HUDEP-2 (cell line): ENCODE data around the gene NOTCH3.

Experiments used
- DNase-seq, 76 experiments: peaks; one replicate each; lab custom pipeline; 2025; ENCODE audit not compliant: unreplicated experiment in 76 of 76; lab: John Stamatoyannopoulos, UW

The NOTCH3 gene

DNA sequence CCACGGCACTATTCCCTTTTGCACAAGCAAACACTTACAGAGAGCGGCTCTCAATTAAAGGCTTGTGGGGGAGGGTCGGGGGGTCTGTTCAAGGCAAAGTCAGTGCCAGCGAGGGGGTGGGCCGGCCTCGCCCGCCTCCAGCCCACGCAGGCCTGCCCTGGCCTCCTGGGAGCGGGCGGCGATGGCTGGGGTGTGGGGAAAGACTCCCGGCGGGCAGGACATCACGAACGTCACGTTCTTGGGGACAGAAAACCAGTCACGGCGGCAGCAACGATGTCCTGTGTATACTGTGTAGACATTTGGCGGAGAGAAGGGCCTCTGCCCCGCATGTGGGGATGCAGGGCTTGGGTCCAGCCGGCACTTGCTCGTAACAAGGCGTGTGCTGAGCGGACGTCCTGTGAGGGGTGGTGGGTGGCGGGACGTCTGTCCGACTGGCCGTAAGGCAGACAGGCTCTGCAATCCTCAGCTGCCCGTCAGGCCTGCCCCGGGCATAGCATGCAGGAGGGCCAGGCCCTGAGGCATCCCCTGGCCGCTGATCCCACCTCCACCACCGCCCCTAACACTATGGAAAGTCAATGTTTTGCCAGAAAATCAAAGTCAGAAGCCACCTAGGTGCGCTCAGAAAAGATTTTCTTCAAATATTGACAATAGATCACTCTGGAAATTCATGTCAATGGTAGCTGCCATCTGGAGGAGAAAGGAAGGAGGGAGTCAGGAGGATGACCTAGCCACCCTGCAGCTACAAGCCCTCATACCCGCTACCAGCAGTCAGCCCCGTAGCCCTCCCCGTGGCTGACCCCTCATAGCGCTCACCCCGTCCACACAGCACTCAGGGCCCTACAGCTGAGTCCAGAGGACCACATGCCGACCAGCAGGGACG is 37.2 kb upstream of the NOTCH3 start:
- no peak for DNase-seq

DNA sequence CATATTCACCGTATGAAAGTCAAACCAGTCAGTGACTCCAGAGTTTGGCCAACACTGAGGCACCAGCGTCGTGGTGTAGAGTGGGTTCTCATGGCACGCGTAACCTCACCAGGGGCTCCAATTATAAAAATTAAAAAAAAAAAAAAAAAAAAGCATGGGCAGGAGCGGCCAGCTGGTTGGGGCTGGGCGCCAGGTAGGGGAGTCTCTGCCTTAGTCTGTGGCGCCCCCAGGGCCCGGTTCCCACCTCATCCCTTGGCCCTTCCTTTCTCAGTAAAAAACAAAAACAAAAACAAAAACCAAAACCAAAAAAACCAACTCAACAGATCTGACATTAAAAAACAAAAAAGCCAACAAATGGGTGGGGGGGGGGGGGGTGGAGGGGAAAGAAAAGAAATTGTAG is 36.1 kb upstream of the NOTCH3 start:
- no peak for DNase-seq

DNA sequence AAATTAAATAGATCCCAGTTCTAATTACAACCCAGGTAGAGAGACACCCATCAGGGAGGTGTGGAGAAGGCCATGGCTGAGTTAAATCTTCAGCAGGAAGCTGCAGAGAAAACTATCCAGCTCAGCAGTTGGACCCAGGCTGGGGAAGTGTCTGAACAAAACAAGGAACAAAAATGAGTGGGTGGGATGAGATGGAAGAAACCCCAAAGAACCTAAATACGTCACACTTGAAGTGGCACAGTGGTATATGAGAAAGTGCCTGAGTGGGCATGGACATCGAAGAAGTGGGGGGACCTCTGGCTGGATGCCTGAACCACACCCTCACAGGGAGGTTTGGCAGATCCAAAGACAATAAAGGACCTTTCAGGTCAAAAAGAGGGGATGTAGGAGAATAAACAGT is 35.0 kb upstream of the NOTCH3 start:
- DNase-seq, result no peak

DNA sequence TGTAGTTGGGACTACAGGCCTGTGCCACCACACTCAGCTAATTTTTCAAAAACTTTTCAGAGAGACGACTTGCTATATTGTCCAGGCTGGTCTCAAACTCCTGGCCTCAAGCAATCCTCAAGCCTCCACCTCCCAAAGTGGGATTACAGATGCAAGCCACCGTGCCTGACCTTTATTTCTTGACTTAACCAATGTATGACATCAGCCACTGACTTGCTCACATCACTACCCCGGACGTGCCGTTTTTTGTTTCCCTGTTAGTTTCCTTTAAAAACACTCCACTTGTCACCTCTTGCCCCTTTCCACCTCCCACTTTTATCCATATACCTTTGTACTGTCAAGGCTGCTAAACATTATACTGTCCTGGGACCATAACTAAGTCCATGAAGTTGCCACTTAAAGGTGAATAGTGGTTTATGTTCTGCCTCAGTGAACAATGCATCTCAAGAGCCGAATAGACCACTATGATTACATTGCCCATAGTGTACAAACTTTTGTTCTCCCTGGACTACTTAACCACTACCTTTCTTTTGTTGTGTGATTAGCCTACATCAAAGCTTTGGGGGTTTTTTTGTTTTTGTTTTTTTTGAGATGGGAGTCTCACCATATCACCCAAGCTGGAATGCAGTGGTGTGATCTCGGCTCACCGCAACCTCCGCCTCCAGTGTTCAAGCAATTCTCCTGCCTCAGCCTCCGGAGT is 33.8 kb upstream of the NOTCH3 start:
- DNase-seq, result no peak

DNA sequence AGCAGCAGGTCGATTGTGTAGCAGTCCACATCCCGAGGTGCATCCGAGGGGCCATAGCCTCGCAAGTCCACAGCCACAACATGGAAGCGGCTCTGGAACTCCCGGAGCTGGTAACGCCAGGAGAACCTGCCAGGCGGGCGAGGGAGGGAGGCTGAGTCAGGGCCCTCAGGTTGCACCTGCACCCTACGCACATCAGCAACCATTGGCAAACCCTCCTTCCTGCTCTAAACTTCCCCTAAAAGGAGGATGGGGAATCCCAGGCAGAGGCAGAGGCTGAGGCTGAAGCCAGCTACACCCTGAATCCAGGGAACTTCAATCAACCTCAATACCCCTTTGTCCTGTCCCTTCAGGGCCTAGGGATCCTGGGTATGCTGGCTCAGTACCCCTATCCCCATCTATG is 30.5 kb upstream of the NOTCH3 start:
- DNase-seq, result no peak

DNA sequence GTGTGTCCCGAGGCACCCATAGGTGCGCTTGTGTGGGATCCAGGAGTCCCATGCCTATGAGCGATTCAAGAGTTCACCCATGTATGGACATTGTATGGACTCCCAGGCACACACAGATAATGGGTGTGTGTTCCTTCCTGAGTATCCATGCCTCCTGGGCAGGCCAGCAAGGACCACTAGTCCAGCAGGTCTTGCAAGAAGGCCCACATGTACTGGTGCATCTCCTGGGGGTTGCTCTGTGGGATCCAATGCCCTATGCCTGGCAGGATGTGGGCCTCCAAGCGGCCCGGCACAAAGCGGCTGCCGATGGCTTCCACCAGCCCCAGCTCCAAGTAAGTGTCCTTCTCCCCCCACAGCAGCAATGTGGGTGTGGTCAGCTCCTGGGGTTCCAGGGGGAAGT is 26.5 kb upstream of the NOTCH3 start:
- DNase-seq, result no peak

DNA sequence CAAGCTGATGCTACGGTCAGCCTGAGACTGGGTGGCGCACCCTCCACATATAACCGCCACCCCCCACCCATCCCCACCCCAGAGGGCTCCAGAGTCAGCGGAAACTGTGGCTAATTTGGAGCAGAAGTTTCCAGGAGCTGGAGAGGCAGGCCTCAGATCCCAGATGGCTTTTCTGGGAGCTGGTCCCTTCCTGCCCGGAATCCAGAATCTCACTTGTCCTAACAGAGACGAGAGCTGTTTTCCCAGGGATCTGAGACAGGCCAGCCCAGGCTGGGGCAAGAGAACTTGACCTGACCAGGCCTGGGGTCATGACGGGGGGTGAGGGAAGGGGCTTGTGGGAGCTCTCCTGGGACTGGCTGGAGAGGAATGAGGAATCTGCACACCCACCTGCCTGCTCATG is 25.0 kb upstream of the NOTCH3 start:
- no peak for DNase-seq

DNA sequence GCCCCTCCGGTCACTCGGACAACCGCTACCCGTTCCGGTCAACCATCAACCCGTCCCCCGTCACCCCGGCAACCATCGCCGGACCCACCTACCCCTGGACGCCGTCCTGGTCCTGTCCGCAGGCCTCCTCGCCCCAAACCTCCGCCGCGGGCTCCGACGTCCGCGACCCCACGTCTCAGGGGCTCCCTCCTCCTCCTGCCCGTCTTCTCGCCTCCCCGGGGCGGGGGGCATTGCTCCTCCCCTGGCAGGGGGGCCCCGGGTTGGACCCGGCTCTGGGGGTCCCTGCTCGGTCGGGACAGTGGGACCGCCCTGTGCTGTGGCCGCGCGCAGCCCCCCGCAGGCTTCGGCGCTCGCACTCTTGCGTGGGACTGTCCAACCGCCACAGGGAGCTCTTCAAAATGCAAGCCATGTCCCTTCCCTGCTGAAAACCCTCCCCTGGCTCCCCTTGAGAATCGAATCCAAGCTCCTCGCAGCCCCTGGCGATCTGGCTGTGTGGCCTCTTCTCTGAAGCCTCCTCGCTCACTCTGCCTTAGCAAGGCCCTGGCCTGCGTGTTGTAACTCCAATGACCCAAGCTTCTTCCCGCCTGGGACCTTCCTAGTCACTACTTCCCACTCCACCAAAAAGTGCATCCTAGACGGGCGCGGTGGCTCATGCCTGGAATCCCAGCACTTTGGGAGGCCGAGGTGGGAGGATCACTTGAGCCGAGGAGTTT is 23.0 kb upstream of the NOTCH3 start:
- DNase-seq, result no peak

DNA sequence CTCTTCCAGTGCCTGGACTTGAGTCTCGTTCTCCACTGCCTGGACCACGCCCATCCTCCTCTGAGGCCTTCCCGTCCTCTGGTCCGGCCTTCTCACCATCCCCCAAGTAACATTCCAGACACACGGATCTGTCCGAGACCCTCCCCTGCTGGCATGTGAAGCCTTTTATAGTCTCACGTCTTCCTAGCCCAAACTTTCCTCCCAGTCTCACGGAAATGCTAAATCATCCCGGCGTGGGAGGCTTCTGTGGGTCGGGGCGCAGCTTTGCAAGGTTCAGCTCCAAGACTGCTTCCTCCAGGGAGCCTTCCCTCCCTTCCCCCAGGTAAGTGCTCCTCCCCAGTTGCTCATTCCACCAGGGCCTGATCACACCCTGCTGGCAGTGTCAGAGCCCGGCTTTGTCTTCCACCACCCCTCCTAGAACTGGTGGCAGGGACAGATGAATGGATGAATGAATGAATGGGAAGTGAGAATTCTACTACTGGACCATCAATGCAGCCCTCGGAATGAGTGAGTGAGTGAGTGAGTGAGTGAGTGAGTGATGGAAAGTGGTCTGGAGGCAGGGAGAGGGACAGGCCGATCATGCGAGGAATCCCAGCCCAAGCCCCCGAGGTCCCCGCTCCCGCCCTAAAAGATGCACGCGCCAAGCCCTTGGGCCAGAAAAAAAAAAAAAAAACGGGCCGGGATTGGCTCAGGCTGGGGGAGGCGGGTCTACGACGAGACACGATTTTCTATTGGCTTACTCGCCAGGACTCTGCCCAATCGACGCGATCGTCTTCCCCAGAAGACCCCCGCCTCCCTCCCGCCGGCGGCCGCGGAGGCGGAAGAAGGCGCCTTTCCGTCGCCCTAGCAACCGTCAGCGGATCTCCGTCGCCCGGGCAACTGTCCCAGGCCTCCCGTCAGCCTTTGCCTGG is 22.2 kb upstream of the NOTCH3 start:
- DNase-seq, result peak in 71 of 76 experiments; percentile 10 to 92 (median 79)

DNA sequence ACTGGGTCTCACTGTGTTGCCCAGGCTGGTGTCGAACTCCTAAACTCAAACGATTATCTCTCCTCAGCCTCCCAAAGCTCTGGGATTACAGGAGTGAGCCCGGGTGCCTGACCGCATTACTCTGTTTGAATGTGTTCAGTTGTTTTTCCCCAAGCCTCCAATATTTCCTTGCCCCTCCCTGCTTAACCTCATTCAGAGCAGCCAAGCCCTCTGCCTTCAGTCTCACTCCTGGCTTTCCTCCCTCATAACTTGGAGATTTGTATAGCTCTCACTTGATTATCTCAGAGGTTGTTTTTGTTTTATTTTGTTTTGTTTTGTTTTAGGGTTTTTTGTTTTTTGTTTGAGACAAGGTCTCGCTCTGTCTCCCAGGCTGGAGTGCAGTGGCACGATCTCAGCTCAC is 20.0 kb upstream of the NOTCH3 start:
- DNase-seq, result no peak

DNA sequence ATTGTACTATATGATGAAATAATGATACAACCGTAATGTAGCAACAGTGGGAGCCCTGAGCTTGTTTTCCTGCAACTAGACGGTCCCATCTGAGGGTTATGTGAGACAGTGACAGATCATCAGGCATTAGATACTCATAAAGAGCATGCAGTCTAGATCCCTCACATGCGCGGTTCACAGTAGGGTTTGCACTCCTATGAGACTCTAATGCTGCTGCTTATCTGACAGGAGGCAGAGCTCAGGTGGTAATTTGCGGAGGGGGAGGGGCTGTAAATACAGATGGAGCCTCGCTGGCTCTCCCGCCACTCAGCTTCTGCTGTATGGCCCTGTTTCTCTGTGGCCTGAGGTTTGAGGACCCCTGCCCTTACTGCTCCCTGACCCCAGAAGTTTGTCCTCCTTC is 17.7 kb upstream of the NOTCH3 start:
- DNase-seq, result no peak

DNA sequence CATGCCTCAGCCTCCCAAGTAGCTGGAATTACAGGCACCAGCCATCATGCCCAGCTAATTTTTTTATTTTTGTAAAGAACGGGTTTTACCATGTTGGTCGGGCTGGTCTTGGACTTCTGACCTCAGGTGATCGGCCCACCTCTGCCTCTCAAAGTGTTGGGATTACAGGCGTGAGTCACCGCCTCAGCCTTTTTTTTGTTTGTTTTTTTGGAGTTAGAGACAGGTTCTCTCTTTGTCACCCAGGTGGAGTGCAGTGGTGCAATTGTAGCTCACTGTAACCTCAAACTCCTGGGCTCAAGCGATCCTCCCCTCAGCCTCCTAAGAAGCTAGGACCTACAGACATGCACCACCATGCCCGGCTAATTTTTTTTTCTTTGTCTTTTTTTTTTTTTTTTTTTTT is 15.6 kb upstream of the NOTCH3 start:
- DNase-seq, result no peak

DNA sequence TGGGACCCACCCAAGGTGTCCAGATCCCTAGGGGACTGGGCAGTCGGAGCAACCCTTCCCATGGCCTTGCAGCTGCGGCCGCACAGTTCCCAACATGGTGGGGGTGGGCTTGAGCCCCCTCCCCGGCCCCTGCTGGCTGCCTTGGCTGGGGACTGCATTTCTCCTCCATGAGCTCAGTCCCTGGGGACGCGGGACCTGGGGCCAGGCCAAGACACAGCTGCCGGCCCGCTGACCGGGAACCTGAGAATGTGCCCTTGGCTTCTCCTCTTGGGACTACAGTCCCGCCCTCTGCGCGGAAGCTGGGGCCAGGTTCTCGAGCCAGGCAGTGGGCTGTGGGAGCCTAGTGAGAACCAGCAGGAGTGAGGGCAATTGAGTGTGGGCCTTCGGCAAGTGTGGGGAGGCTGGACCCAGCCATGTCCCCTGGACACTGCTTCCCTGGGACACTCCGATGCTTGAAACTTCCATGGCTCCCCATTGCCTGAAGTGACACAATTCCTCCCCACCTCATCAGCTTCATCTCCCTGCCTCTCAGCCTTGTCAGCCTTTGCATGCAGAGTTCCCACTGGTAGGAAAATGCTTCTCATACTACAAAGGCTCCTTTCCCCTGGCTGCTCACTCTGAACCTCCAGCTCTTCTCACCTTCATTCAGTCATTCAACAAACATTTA is 13.1 kb upstream of the NOTCH3 start:
- DNase-seq, result no peak

DNA sequence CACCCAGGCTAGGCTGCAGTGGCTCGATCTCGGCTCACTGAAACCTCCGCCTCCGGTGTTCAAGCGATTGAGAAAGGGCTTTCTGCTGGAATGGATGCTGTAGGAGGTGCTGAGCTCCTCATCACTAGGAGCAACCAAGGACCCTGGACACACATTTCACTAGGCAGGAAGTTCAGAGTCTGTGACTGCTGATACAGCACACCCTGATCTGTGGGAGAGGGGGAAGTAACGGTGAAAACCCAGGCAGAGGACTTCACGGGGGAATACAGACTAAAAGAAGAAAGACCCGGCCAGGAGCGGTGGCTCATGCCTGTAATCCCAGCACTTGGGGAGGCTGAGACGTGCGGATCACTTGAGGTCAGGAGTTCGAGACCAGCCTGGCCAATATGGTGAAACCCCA is 11.9 kb upstream of the NOTCH3 start:
- no peak for DNase-seq

DNA sequence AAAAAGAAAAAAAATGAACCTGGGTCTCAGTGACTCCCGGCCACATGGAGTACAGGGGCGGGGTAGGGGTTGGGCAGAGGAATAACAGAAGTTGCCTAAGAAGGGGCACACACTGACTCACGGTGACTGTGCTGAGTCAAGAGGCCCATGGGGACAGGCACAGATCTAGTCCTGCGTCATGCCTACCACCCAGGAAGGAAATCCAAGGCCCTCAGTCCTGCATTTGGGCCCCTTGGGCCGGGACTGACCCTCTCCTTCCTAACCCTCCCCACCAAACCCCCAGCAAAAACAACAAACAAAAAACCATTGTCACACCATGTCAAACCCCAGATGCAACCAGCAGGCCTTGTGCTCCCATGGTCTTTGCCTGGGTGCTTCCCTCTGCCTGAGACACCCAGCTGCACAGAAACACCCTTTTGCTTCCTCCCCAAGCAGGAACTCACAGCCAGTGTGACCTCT is 9.6 kb upstream of the NOTCH3 start:
- DNase-seq, result peak in 11 of 76 experiments; percentile 8 to 43 (median 28)

DNA sequence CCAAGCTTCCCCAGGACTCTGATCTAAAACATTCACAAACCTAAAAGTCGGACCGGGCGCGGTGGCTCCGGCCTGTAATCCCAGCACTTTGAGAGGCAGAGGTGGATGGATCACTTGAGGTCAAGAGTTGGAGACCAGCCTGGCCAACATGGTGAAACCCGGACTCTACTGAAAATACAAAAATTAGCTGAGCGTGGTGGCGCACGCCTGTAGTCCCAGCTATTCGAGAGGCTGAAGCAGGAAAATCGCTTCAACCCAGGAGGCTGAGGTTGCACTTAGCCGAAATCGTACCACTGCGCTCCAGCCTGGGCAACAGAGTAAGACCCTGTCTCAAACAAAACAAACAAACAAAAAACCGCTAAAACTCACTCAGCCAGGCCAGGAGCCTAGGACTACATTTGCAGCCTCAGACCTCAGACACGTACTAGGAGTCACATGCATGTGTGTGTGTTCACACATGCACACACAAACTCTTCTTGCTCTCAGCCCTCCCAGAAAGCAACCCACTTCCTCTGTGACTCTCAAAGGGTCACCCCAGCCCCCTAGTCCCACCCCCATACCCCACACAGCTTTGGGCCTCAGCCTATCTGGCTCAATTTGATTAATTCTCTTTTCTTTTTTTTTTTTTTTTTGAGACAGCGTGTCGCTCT is 704 bp upstream of the NOTCH3 start:
- DNase-seq, result no peak

DNA sequence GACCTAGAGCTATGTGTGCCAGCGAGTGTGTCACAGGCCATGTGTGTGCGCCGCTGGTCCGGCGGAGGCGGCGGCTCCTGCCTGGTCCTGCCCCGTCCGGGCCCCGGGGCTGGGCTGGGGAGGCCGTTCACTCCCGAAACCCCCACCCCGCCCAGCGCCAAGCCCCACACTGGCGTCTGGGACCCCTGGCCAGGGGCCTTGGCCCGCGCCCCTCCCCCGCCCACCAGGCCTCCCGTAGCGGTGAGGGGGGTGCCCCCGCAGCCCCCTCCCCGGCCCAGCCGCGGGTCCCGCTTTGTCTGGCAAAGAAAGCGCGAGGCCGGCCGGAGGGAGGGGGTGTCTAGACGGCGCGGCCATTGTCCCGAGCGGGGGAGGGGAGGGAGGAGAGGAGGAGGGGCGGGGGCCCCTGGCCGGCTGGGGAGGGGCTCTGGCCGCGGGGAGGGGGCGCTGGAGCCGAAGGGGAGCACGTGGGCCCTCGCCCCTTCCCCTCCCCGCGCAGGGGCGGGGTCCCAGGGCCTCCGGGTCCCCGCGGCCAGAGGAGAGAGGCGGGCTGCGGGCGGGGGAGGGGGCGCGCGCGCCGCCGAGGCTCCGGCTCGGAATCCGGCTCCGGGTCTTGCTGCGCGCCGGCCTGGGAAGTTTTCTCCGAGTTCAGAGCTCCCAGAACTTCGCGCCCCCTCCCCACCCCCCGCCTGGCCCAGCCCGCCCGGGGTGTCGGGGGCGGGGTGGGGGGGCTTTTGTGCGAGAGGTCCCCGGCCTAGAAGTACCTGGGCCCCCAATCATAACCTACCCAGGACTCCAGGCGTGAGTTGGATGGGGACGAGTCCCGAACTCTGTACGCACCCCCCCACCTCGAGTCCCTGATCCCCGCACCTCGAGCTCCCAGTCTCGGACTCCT is 888 bp downstream of the NOTCH3 start:
- no peak for DNase-seq

DNA sequence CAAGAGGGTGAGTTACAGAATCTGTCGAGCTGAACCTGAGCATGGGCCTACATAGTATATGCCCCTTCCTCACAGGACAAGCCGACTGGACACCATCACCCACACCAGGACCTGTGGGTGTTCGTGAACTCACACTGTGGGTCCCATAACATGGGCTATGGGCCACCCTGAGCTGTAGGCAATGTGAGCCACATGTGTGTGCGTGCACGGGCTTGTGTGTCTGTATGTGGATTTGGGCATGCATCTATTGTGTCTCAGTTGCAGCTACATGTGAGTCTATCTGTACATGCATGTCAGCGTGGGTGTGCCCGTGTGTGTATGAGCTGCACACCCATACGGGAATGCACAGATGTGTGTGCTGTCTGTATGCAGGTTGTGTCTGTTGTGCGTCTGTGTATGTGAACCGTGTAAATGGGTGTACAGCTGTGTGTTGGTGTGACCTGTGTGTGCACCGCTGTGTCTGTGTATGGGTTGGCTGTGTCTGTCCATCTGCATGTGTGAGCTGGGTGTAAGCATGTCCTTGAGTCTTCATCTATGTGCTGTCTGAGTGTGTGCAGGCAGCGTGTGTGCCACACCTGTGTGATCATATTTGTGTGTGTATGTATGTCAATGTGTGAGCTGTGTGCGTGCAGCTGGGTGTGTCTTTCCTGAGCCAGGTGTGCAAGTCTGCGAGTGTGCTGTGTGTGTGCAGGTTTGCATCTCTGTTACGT is 1.7 kb downstream of the NOTCH3 start:
- DNase-seq, result no peak
